T-helper 1 cell treated with Interleukin-12 subunit alpha and Interleukin-12 subunit beta and Interleukin-4 antibody, amounts not matched to agents 30 μg/mL and 1 μg/mL, for 36 hours (primary cell): ENCODE results near the gene APCDD1L.

ENCODE experiments used
- H3K27ac Mint-ChIP-seq: one replicate; pipeline ENCODE4 v1.8.0; 2021; ENCODE audit warnings: mild to moderate bottlenecking, mixed read lengths
- H3K27me3 Mint-ChIP-seq: one replicate; pipeline ENCODE4 v1.8.0; 2021; ENCODE audit warnings: low read depth, mixed read lengths
- H3K36me3 Mint-ChIP-seq: one replicate; pipeline ENCODE4 v1.8.0; 2021; ENCODE audit warnings: low read depth, mixed read lengths
- H3K4me1 Mint-ChIP-seq: one replicate; pipeline ENCODE4 v1.8.0; 2021; ENCODE audit warnings: low read depth, mixed read lengths
- H3K4me3 Mint-ChIP-seq: one replicate; pipeline ENCODE4 v1.8.0; 2021; ENCODE audit warnings: mild to moderate bottlenecking, moderate library complexity, mixed read lengths
- H3K9me3 Mint-ChIP-seq: one replicate; pipeline ENCODE4 v1.8.0; 2021; ENCODE audit warnings: mixed read lengths

Gene APCDD1L

GRCh38 chr20:58515233-58516212, at the start of gene APCDD1L:
TSS of gene APCDD1L (minus strand) at chr20:58515399. CDS start at chr20:58514707, 692 bp downstream.
- Mint-ChIP-seq H3K4me1 (no peaks in the 10 kb centered on the region), H3K9me3 (no peaks in the 10 kb centered on the region), H3K27me3 (peaks cover 36% of the 10 kb centered on the region), H3K4me3 (no peak within 1 kb of the TSS), H3K36me3 (no peaks in the 10 kb centered on the region), H3K27ac (no peak within 1 kb of the TSS)

DNA sequence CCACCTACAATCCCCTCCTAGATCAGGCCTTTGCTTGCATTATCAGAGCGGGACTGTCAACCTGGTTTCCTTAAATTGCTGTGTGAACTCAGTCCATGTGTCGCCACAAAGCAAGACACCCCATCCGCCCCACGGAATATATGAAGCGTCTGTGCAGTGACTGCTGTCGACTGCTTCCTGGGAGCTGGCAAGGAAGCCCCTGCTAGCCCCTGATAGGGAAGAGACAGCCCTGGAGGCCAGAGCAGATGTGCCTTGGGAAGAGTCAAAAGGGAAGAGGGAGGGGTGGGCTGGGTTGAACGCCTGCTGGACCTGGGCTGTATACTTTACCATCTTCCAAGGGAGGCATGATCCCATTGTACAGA, 44.1 kb upstream of the APCDD1L start:
- Mint-ChIP-seq H3K9me3 (no peaks in the 10 kb centered on the region), H3K4me1 (no peaks in the 10 kb centered on the region), H3K27ac (no peak overlapping the region), H3K36me3 (no peaks in the 10 kb centered on the region), H3K4me3 (no peak overlapping the region), H3K27me3 (peaks cover 27% of the 10 kb centered on the region)

DNA sequence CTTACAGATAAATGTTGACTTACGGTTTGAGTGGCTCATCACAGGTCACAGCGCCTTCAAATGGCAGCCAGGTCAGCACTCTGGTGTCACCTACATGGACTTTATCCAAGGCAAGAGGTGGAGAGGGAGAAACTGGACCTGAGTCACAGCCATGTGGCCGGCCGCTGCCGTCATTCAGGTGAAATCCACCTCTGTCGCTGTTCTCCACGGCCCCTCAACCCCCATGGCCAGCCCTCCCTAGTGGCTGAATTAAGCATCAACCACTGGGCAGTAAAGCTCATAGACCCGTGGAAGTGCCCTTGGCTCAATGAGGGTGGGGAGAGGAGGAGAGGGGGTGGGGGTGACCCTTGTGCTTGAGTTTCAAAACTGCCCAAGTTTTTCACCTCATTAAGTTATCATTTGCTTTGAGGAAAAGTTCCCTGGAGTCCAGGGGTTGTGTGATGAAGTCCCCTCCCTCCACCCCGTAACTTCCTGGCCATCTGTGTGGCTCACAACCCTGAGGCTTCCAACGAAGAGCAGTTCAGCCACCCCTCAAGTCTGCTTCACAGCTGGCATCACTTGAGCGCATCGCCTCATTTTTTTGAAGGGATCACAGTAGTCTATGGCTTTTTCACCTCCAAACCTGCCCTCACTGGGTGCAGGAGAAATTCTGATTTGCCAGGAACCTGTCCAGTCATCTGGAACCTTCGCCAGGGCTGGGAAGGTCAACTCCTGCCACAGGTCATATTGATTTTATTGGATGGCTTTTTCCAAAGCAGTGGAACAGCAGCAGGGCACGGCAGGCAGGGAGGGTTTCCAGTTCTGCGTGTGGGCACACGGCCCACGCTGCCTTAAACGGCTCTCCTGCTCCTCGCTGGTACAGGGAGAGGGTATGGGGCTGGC, 43.5 kb upstream of the APCDD1L start:
- Mint-ChIP-seq H3K9me3 (no peaks in the 10 kb centered on the region), H3K27ac (no peak overlapping the region), H3K36me3 (no peaks in the 10 kb centered on the region), H3K4me1 (no peaks in the 10 kb centered on the region), H3K4me3 (no peak overlapping the region), H3K27me3 (peaks cover 28% of the 10 kb centered on the region)

GRCh38 chr20:58557733-58558342, 42.6 kb upstream of the APCDD1L start:
- Mint-ChIP-seq H3K36me3 (no peaks in the 10 kb centered on the region), H3K27me3 (peaks cover 33% of the 10 kb centered on the region), H3K4me3 (no peak overlapping the region), H3K27ac (no peak overlapping the region), H3K9me3 (no peaks in the 10 kb centered on the region), H3K4me1 (no peaks in the 10 kb centered on the region)

GRCh38 chr20:58556961-58557360, 41.8 kb upstream of the APCDD1L start:
- no peaks in the 10 kb centered on the region for H3K4me1 Mint-ChIP-seq
- H3K9me3 Mint-ChIP-seq: no peaks in the 10 kb centered on the region
- no peaks in the 10 kb centered on the region for H3K36me3 Mint-ChIP-seq
- no peak overlapping the region for H3K27ac Mint-ChIP-seq
- H3K4me3 Mint-ChIP-seq: no peak overlapping the region
- H3K27me3 Mint-ChIP-seq: peaks cover 29% of the 10 kb centered on the region

- no peak overlapping the region for H3K4me3 Mint-ChIP-seq
- no peaks in the 10 kb centered on the region for H3K9me3 Mint-ChIP-seq
- H3K4me1 Mint-ChIP-seq: no peaks in the 10 kb centered on the region
- peaks cover 16% of the 10 kb centered on the region for H3K27me3 Mint-ChIP-seq
- no peak overlapping the region for H3K27ac Mint-ChIP-seq
- no peaks in the 10 kb centered on the region for H3K36me3 Mint-ChIP-seq
These were observed 40.0 kb upstream of the APCDD1L start for GRCh38 chr20:58555078-58555765.

DNA sequence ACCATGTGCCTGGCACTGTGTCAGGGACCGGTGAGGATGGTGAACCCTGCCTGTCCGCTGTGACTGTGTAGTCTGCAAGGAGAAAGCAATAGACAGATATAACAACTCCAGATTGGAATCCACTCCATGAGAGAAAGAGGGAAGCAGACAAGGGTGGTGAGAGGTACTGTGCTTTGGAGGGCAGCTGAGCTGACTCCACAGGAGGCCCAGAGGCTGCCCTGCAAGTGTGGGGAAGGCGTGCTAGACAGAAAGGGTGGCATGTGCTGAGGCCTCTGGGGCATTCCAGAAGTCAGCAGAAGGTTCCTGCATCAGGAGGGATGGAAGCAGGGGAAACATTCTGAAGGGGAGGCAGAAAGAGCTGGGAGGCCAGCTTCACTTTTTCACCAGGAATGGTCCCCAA, 39.3 kb upstream of the APCDD1L start:
- no peaks in the 10 kb centered on the region for H3K36me3 Mint-ChIP-seq
- H3K27ac Mint-ChIP-seq: no peak overlapping the region
- no peak overlapping the region for H3K4me3 Mint-ChIP-seq
- H3K27me3 Mint-ChIP-seq: peaks cover 13% of the 10 kb centered on the region
- no peaks in the 10 kb centered on the region for H3K9me3 Mint-ChIP-seq
- H3K4me1 Mint-ChIP-seq: no peaks in the 10 kb centered on the region

DNA sequence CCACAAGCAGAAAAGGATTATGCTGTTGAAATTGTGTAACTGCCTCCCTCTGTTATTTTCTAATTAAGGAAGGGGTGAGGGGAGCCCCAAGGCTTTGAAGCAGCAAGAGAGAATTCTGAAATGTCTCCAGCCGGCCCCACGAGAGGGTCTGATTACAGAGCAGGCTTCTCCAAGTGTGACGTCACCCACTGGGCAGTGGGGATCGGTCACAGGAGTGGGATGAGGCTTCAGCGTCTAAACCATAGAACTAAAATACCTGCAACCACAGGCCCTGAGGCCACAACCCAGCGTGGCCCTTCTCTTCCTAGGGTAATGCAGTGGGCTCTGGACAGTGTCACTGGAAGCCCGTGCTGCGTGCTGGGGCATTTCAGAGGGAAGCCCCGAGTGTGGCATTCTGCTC, 38.6 kb upstream of the APCDD1L start:
- H3K9me3 Mint-ChIP-seq: no peaks in the 10 kb centered on the region
- no peaks in the 10 kb centered on the region for H3K4me1 Mint-ChIP-seq
- H3K4me3 Mint-ChIP-seq: no peak overlapping the region
- H3K36me3 Mint-ChIP-seq: no peaks in the 10 kb centered on the region
- H3K27me3 Mint-ChIP-seq: peaks cover 13% of the 10 kb centered on the region
- no peak overlapping the region for H3K27ac Mint-ChIP-seq

DNA sequence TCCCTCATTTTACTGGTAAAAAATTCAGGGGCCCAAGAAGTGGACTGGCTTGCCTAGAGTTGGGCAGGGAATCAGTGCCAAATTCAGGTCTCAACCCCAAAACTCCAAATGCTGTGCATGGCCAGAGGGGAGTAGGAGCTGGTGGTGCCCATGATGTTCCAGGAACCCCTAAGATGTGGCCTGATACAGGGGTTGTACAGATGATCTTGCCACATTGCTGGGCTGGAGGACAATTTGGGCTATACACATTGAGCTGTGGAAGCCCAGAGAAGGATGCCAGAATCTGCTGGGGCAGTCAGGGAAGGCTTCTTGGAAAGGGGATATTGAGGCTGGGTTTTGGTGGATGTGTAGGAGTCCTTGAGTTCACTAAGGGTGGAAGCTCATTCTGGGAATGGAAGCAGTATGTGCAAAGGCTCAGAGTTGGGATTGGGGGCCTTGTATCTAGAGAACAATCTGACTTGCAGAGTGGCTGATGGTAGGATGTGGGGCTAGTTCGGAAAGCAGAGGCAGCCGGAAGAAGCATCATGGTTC, 38.0 kb upstream of the APCDD1L start:
- Mint-ChIP-seq H3K27me3 (peaks cover 13% of the 10 kb centered on the region), H3K4me1 (no peaks in the 10 kb centered on the region), H3K4me3 (no peak overlapping the region), H3K9me3 (no peaks in the 10 kb centered on the region), H3K36me3 (no peaks in the 10 kb centered on the region), H3K27ac (no peak overlapping the region)

- no peak overlapping the region for H3K27ac Mint-ChIP-seq
- no peaks in the 10 kb centered on the region for H3K9me3 Mint-ChIP-seq
These were observed 37.3 kb upstream of the APCDD1L start for GRCh38 chr20:58552366-58552934.

DNA sequence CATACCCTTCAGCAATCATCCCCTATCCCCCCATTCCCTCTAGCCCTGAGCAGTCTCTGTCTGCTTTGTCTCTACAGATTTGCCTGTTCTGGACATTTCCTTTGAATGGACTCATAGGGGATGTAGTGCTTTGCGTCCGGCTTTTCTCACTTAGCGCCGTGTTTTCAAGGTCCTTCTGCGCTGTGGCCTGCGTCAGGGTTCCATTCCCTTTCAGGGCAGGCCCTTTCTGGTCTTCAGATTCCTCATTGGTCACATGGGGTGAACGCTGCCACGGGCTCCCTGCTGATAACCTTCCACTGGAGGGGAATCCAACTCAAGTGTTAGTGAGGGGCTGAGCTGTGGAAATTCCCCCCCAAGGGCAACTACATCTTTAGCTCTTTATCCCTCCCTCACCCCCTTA, 36.4 kb upstream of the APCDD1L start:
- Mint-ChIP-seq H3K4me3 (no peak overlapping the region), H3K9me3 (no peaks in the 10 kb centered on the region), H3K36me3 (no peaks in the 10 kb centered on the region), H3K4me1 (no peaks in the 10 kb centered on the region), H3K27me3 (peaks cover 15% of the 10 kb centered on the region), H3K27ac (no peak overlapping the region)

More at GRCh38 chr20:58552366-58552934, 37.3 kb upstream of the APCDD1L start:
- H3K4me3 Mint-ChIP-seq: no peak overlapping the region
- H3K36me3 Mint-ChIP-seq: no peaks in the 10 kb centered on the region
- H3K4me1 Mint-ChIP-seq: no peaks in the 10 kb centered on the region
- peaks cover 14% of the 10 kb centered on the region for H3K27me3 Mint-ChIP-seq

DNA sequence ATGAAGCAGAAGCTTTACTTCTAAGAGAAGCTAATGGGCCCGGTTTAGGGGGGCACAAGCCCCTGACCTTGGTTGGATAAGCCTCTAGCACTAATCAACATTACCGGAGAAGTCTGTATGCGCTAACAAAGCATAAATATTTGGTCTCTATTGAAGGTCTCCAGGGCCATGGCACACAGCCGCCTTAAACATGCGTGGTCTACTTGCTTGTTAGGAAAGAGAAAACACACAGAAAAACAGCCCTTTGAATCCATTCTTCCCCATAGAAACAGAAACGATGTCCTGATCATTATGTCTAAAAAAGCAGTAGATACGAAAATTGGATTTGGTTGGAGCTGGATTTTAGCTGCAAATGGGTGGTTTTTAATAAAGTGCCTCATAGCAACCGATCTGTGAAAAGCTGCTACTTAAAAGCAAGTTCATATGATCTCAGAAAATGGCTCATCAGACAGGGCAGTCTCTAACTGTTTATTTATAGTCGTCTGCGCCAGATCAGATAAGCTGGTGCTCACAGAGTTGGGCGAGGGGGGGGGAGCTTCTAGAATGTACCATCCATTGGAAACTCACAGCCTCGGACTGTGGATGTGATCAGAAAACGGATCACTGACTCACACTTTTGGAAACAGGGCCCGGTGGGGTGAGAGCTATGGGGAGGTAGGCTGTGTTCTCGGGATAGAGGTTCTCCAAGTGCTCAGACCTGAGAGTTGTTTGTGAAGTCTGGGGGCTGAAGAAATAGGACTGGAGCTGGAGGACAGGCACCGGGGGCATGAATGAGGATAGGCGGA, 35.3 kb upstream of the APCDD1L start:
- Mint-ChIP-seq H3K9me3 (no peaks in the 10 kb centered on the region), H3K27ac (no peak overlapping the region), H3K4me1 (no peaks in the 10 kb centered on the region)

More for the DNA sequence above, 35.3 kb upstream of the APCDD1L start:
- Mint-ChIP-seq H3K27me3 (peaks cover 15% of the 10 kb centered on the region), H3K36me3 (no peaks in the 10 kb centered on the region), H3K4me3 (no peak overlapping the region)
